Endometrial microvascular endothelial cells (primary cell): Measurements from ENCODE around the gene DCTN4. TPM values are rescaled to one million over a fixed set of nuclear protein-coding genes. Genes with fewer than 3 reads are reported as not detected.

Experiments used
- in situ Hi-C: cut with HindIII; loops from 2 replicates; pipeline ENCODE4 v1.10.0; 2017; ENCODE audit warnings: low sequenced_read_pairs, low pct_unique_long_range_greater_than_20kb; ENCODE audit errors: inconsistent ontology term
- total RNA-seq: library from RNA; depleted of rRNA; stranded (reverse); fragments of >200 nt; gene quantifications from one replicate; pipeline ENCODE4 v1.2.3, GENCODE V29; 2015; ENCODE audit errors: inconsistent ontology term

Gene DCTN4
- total RNA-seq, 1 donor from 2014 or later = 56.0 TPM

DNA sequence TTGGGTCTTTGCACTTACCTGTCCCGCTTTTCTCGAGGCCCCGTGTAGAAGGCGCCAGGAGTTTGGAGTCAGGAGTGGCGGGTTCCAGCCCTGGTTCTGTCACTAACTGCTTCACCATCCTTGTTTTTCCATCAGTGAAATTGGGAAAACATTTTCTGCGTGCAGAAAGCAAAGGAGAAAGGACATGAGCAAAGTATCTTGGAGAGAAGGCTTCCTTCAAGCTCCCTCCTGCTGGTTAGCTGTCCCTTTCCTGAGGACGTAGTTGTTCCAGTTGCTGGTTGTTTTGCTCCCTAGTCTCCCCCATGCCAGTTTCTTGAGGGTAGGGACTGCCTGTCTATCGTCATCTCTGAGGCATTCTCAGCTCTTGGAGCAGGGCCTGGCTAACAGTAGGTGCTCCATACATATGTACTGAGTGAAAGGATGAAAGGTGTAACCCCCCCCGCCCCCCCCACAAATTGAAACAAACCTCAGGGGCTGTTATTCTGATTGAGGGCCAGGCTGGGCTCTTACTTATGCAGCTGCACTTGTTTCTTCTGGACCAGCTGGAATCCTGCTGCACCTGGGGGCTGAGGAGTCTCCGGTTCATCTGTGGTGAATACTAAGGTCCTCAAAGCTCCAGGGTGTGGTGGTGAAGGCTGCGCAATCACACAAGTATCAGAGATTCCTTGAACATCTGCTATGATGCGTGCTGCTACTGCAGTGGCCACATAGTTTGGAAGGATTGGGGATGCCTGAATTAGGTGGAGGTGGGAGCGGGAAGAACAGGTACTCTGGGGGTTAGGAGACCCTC lies 20.8 kb upstream of the DCTN4 start:
- in situ Hi-C loops = no loop called here

GRCh38 chr5:150778517-150779396 lies 19.9 kb upstream of the DCTN4 start, which contains the start of gene SMIM3:
Gene SMIM3 (plus strand): TSS chr5:150778757. CDS start chr5:150795441, 16,684 bp downstream.
- in situ Hi-C loops = no loop called here

DNA sequence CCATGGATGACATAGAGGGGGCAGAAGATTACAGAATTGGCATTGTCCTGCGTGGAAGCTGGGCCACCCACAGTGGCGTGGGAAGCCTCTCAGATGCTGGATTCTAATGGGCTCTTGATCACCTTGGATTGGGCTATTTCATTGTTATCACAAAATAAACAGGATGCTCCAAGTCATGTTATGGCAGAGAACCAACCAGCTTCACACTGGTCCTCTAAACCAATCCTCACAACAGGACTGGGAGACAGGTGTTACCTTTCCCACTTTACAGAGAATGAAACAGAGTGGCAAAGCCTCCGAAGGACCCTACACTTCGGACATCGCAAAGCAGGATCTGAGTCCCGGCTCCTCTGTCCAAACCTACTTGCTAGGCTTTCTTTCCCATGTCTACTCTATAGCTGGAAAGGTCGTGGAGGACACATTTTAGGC lies 19.3 kb upstream of the DCTN4 start:
- in situ Hi-C loops = no loop called here

DNA sequence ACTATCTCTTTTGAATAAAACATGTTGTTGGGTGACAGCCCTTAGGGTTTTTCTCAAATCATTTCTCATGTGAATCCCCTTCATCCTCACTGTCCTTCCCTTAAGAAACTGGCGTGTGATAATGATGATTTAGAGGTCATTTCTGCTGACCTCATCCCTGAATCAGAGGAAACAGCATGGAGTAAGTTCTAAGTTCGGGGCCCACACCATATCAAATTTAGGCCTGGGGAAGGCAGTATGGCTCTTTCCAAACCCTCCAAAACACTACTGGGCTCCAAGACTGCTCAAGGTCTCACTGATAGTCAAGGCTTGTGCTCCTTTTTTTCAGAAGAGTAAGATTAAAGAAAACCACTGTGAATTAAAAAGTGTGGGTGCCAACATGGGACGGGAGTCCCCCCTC lies 18.9 kb upstream of the DCTN4 start:
- in situ Hi-C loops = no loop called here

DNA sequence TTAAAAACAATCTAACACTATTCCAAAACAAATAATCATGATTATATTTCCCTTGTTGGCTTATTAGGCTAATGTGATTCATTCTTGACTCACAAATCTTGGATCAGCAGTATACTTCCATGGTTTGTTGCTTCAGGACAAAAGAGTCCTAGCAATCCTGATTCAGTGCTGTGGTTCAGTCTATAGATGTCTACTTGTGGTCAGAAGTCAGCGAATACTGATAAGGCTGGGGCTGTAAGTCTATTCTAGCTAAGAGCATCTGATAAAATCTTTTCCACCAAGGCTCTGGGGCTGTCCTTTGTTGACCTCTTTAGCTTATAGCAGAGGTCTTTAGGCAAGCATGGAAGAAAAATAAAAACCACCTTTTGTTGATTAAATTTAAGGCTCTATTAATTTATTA lies 15.3 kb upstream of the DCTN4 start:
- in situ Hi-C loops = no loop called here

- in situ Hi-C loops = no loop called here
Measured at GRCh38 chr5:150771034-150771795, 12.4 kb upstream of the DCTN4 start.

DNA sequence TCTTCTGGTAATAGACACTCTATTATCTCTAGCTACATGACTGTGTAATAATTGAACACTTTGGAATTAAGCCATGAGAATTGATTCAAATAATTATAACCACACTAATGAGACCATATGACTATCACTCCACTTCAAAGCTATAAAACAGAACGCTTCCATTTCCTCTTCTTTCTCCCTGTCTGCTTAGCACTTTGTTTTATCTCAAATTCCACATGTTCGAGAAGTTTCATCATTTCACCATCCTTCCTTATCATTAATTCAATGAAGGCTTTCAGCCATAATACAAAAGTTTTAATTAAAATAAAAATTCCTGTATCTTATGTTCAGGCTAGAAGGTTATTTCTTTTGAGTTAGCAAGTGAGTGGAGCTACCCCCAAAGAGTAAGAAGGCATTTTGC lies 7.4 kb upstream of the DCTN4 start:
- in situ Hi-C loops = no loop called here

DNA sequence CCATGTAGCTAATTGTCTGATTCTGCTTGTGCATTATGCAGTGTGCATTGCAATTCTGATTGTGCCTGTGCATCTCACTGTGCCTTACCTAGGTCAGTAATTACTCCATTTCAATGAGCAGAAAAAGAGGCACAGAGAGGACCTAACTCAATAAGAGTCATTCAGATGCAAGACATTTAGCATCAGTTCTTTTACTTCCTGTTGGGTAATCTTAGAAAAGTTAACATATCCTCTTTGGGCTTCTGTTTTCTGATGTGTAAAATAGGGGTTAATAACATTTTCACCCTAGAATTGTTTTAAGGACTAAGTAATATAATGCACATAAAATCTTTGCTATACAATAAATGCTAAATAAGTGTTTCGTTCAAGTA lies 7.0 kb upstream of the DCTN4 start:
- in situ Hi-C loops = no loop called here

GRCh38 chr5:150765011-150765798 lies 6.4 kb upstream of the DCTN4 start:
- in situ Hi-C loops = no loop called here

- in situ Hi-C loops = no loop called here
Measured at GRCh38 chr5:150764530-150764929, 5.7 kb upstream of the DCTN4 start.

DNA sequence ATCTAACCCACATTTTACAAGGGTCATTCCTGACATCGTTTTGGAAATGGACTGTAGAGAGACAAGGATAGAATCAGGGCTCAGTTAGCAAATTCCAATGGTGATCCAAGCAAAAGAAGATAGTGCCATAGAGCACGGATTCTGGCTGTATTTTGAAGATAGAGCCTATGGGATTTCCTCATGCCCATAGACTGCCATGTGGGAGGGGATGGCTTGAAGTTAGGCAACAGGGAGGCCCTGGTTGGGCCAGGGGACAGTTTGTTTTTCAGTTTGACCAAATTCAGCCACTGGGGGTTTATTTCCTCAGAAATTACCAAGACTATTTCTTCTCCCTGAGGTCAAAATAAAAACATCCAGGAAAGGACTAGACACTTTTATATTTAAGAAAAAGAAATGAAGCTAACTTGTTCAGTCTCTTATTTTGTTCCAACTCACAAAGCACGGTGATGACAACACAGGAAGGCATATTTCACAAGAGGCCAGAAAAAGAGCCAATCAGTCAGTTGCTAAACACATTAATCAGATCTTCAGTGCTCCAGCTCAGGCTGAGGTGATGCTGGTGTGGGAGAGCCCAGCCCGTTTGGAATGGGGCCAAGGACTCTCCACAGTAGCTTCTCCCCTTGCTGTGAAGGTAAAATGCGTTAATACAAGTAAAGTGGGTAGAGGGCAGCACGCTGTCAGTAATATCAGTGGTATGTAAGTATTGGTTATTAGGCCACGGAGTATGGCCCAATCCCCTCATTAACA lies 4.4 kb upstream of the DCTN4 start:
- in situ Hi-C loops = no loop called here

DNA sequence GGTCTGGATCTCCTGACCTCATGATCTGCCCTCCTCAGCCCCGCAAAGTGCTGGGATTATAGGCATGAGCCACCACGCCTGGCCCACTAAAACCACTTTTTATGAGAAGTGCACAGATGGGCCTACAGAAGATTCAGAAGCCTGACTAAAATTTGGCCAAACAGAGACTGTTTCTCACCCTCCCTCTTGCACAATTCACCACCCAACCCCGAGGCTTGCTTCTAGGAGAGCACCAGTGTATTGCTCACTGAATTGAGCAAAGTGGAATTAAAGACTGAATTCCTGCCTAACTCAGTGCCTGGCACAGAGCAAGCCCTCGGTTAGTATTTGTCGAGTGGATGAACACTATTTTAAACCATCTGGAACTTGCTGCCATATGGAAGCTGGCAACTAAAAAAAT lies 3.4 kb upstream of the DCTN4 start:
- in situ Hi-C loops = no loop called here

- in situ Hi-C loops = no loop called here
Measured at GRCh38 chr5:150759334-150759583, 442 bp upstream of the DCTN4 start.

DNA sequence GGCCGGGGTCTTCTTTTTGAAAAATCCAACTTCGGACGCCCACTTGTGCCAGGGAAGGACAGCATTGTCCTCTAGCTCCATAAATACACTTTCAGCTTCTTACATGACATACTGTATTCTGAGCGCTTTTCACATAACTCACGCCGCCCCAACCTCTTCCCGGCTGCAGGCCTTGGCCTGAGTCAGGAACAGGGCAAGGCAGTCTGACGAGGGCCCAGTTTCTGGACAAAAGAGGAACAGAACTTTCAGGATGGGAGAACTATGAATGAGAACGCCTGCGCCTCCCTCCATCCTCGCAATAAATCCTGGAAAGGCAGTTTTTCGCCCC lies 650 bp downstream of the DCTN4 start:
- in situ Hi-C loops = no loop called here

DNA sequence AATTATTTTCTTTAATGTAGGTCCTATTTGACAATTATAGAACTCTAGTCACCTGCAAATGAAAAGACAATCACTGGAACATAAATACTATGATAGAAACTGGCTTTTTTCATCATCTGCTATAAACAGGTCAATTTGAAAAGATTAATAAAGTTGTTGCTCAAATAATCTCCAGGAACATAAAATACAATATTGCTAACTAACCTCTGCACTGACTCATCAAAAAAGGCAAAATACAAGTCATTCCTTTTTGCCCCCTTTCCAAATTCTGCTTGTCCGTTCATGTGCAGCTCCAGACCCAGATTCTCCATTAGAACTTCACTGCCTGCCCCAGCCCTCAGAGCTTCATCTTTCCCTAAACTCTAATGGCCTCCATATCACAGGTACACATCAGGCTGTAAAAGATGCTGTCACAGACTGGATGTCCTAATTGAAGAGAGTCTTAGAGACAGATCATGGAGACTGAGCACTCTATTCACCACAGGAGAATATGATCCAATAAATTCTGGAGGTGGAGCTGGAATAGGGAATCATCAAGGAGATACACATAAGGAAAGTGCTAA lies 1.6 kb downstream of the DCTN4 start:
- in situ Hi-C loops = no loop called here

- in situ Hi-C loops = no loop called here
Measured at GRCh38 chr5:150753863-150754262, 5.0 kb downstream of the DCTN4 start.

- in situ Hi-C loops = no loop called here
Measured at GRCh38 chr5:150753463-150753862, 5.4 kb downstream of the DCTN4 start.
